Measurements from ENCODE around the gene MEGF8. TPM values are rescaled to one million over a fixed set of nuclear protein-coding genes. Genes with fewer than 3 reads are reported as not detected.

MEGF8 gene
- total and polyA plus RNA-seq, 9 of the 15 experiments (the other 6 are each of a cell fraction or from before 2014, with no cell fraction given), result 0.28 to 13.1 (median 3.0) TPM

- TF ChIP-seq BDP1 (IDR thresholded peaks at IDR 0.05; ENCODE audit: insufficient read depth, insufficient read length) (no peak), HNRNPLL (IDR thresholded peaks at IDR 0.05; ENCODE audit: low read depth, low read length, poor library complexity, severe bottlenecking) (no peak)
Measured at GRCh38 chr19:42334697-42335373, 9.4 kb downstream of the MEGF8 start (continued).

GRCh38 chr19:42335374-42335936 lies 10.0 kb downstream of the MEGF8 start:
- ATAC-seq (no peak), FAIRE-seq (no peak), DNase-seq (ENCODE audit: extremely low read depth in 1 of 4, low spot score in 3 of 4) (no peak)
- Histone ChIP-seq H3K27ac (ENCODE audit: extremely low read depth, low read depth, low read length) (no peak overlapping the region), H3K4me2 (ENCODE audit: insufficient read depth, low read length) (no peak overlapping the region), H3K9me3 (replicated peaks; ENCODE audit: control insufficient read depth, insufficient read depth, low read depth, low read length) (no peaks in the 10 kb centered on the region), H3K79me2 (ENCODE audit: control insufficient read depth, insufficient read depth, low read length) (no peaks in the 10 kb centered on the region), H3K36me3 (ENCODE audit: control insufficient read depth, insufficient read depth, low read length) (peaks cover 15% of the 10 kb centered on the region; the same call in 2 of the 3 replicates), H2AFZ (ENCODE audit: low read depth, low read length) (no peak overlapping the region), H3K9ac (ENCODE audit: insufficient read depth in 1 of 2, low read depth in 2 of 2, low read length in 2 of 2) (peak overlapping the region in 1 of 2 experiments; percentile 72; a peak in 1 of 4 replicates), H3K9me1 (ENCODE audit: control insufficient read depth, insufficient read depth, low read length) (peaks cover 3% of the 10 kb centered on the region), H3K27me3 (ENCODE audit: control insufficient read depth in 2 of 2, insufficient read depth in 2 of 2, low read length in 2 of 2) (no peaks in the 10 kb centered on the region), H4K20me1 (replicated peaks; ENCODE audit: control insufficient read depth, insufficient read depth, low read length) (no peaks in the 10 kb centered on the region), H3K4me1 (replicated peaks in 1 of 2; ENCODE audit: control insufficient read depth in 2 of 2, insufficient read depth in 2 of 2, low read length in 2 of 2) (peaks cover 0 to 17% of the 10 kb centered on the region in 2 experiments; a peak in 2 of 5 replicates), H3K4me3 (no peak overlapping the region)
- no TSS peak for BruUV-seq (replicated peaks)
- POLR2A ChIA-PET, result no interaction called here
- CTCF ChIA-PET (ENCODE audit: low intra/inter-chr PET ratio), result no interaction called here
- 40% methylated on average over 7 of the region's 7 CpGs for WGBS (ENCODE audit: insufficient coverage, low coverage, missing lambda C conversion rate)
- intact Hi-C loops (cut with micrococcal nuclease) (no loop called here), in situ Hi-C loops (cut with MboI) (no loop called here)
- TF ChIP-seq, protein P1, sequence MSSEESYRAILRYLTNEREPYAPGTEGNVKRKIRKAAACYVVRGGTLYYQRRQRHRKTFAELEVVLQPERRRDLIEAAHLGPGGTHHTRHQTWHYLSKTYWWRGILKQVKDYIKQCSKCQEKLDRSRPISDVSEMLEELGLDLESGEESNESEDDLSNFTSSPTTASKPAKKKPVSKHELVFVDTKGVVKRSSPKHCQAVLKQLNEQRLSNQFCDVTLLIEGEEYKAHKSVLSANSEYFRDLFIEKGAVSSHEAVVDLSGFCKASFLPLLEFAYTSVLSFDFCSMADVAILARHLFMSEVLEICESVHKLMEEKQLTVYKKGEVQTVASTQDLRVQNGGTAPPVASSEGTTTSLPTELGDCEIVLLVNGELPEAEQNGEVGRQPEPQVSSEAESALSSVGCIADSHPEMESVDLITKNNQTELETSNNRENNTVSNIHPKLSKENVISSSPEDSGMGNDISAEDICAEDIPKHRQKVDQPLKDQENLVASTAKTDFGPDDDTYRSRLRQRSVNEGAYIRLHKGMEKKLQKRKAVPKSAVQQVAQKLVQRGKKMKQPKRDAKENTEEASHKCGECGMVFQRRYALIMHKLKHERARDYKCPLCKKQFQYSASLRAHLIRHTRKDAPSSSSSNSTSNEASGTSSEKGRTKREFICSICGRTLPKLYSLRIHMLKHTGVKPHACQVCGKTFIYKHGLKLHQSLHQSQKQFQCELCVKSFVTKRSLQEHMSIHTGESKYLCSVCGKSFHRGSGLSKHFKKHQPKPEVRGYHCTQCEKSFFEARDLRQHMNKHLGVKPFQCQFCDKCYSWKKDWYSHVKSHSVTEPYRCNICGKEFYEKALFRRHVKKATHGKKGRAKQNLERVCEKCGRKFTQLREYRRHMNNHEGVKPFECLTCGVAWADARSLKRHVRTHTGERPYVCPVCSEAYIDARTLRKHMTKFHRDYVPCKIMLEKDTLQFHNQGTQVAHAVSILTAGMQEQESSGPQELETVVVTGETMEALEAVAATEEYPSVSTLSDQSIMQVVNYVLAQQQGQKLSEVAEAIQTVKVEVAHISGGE (CRISPR knock-in tag; IDR thresholded peaks at IDR 0.05), result peak in 1 of 3 experiments; percentile 67; a peak in 1 of 6 replicates
- TF ChIP-seq, protein P2, sequence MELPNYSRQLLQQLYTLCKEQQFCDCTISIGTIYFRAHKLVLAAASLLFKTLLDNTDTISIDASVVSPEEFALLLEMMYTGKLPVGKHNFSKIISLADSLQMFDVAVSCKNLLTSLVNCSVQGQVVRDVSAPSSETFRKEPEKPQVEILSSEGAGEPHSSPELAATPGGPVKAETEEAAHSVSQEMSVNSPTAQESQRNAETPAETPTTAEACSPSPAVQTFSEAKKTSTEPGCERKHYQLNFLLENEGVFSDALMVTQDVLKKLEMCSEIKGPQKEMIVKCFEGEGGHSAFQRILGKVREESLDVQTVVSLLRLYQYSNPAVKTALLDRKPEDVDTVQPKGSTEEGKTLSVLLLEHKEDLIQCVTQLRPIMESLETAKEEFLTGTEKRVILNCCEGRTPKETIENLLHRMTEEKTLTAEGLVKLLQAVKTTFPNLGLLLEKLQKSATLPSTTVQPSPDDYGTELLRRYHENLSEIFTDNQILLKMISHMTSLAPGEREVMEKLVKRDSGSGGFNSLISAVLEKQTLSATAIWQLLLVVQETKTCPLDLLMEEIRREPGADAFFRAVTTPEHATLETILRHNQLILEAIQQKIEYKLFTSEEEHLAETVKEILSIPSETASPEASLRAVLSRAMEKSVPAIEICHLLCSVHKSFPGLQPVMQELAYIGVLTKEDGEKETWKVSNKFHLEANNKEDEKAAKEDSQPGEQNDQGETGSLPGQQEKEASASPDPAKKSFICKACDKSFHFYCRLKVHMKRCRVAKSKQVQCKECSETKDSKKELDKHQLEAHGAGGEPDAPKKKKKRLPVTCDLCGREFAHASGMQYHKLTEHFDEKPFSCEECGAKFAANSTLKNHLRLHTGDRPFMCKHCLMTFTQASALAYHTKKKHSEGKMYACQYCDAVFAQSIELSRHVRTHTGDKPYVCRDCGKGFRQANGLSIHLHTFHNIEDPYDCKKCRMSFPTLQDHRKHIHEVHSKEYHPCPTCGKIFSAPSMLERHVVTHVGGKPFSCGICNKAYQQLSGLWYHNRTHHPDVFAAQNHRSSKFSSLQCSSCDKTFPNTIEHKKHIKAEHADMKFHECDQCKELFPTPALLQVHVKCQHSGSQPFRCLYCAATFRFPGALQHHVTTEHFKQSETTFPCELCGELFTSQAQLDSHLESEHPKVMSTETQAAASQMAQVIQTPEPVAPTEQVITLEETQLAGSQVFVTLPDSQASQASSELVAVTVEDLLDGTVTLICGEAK (IDR thresholded peaks at IDR 0.05), result peak; percentile 60; the same call in 1 of the 2 replicates
- TF ChIP-seq, protein P2 (CRISPR knock-in tag; IDR thresholded peaks at IDR 0.05), result no peak
- TF ChIP-seq CEBPB (tag; IDR thresholded peaks at IDR 0.05), result peak; percentile 41; the same call in 1 of the 2 replicates

Data from K562 (cell line).